Testis (tissue), 2 donors: Measurements from ENCODE around the gene TSKU.

Source experiments
- POLR2A ChIP-seq: fragments of 450-650 bp; IDR thresholded peaks from one replicate; pipeline ENCODE4 v1.6.1; 2017; ENCODE audit warnings: antibody characterized with exemption, mild to moderate bottlenecking, moderate library complexity
- TF ChIP-seq, protein P1 (sequence below), 3 experiments: fragments of 450-650 bp in 2 of 3; fragments of 200-600 bp in 1 of 3; sonication (generic) in 1 of 3; IDR thresholded peaks; one replicate each; pipeline ENCODE4 v1.5.1; 2016 to 2019; ENCODE audit warnings: antibody characterized with exemption in 3 of 3, mild to moderate bottlenecking in 2 of 3, moderate library complexity in 1 of 3

GRCh38 chr11:76778874-76779273 is 4.3 kb upstream of the TSKU start:
- TF ChIP-seq POLR2A: no peak
- TF ChIP-seq, protein P1, sequence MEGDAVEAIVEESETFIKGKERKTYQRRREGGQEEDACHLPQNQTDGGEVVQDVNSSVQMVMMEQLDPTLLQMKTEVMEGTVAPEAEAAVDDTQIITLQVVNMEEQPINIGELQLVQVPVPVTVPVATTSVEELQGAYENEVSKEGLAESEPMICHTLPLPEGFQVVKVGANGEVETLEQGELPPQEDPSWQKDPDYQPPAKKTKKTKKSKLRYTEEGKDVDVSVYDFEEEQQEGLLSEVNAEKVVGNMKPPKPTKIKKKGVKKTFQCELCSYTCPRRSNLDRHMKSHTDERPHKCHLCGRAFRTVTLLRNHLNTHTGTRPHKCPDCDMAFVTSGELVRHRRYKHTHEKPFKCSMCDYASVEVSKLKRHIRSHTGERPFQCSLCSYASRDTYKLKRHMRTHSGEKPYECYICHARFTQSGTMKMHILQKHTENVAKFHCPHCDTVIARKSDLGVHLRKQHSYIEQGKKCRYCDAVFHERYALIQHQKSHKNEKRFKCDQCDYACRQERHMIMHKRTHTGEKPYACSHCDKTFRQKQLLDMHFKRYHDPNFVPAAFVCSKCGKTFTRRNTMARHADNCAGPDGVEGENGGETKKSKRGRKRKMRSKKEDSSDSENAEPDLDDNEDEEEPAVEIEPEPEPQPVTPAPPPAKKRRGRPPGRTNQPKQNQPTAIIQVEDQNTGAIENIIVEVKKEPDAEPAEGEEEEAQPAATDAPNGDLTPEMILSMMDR (IDR thresholded peaks at IDR 0.05): no peak
